ENCODE measurements around the gene CXCR4. TPM values are rescaled to one million over a fixed set of nuclear protein-coding genes. Genes with fewer than 3 reads are reported as not detected.
A peak's percentile ranks its signal among the peaks of the same experiment; 100 is the strongest.

Gene CXCR4
- 29.2 TPM for total RNA-seq

- Histone ChIP-seq H3K4me3 (ENCODE audit: low read length in 3 of 3) (peak within 1 kb of the TSS; percentile 68 to 77 (median 76)), H3K36me3 (ENCODE audit: control insufficient read depth in 3 of 3, insufficient read depth in 3 of 3, low read length in 3 of 3) (no peaks in the 10 kb centered on the region), H3K4me1 (ENCODE audit: control insufficient read depth in 3 of 3, insufficient read depth in 3 of 3, low read length in 3 of 3) (peaks cover 23 to 33% (median 26%) of the 10 kb centered on the region in 3 donors), H3K27ac (ENCODE audit: low read depth, low read length) (peak within 1 kb of the TSS; percentile 58), H3K9me3 (ENCODE audit: control insufficient read depth in 3 of 3, low read length in 3 of 3) (no peaks in the 10 kb centered on the region), H3K9ac (ENCODE audit: low read depth in 1 of 3, low read length in 3 of 3) (peak within 1 kb of the TSS; percentile 40 to 65 (median 64)), H3K27me3 (ENCODE audit: control insufficient read depth in 3 of 3, insufficient read depth in 3 of 3, low read length in 3 of 3) (peaks cover 34 to 65% (median 50%) of the 10 kb centered on the region in 3 donors)
Observed at GRCh38 chr2:136117909-136118818, at the start of gene CXCR4. Gene CXCR4 (minus strand): TSS chr2:136118149. CDS start chr2:136118060, 89 bp downstream.

- Histone ChIP-seq H3K36me3 (ENCODE audit: control insufficient read depth in 3 of 3, insufficient read depth in 3 of 3, low read length in 3 of 3) (no peaks in the 10 kb centered on the region), H3K27me3 (ENCODE audit: control insufficient read depth in 3 of 3, insufficient read depth in 3 of 3, low read length in 3 of 3) (no peaks in the 10 kb centered on the region), H3K9me3 (ENCODE audit: control insufficient read depth in 3 of 3, low read length in 3 of 3) (no peaks in the 10 kb centered on the region), H3K4me3 (ENCODE audit: low read length in 3 of 3) (no peak overlapping the region), H3K9ac (ENCODE audit: low read depth in 1 of 3, low read length in 3 of 3) (no peak overlapping the region), H3K4me1 (ENCODE audit: control insufficient read depth in 3 of 3, insufficient read depth in 3 of 3, low read length in 3 of 3) (no peaks in the 10 kb centered on the region), H3K27ac (ENCODE audit: low read depth, low read length) (no peak overlapping the region)
Observed at GRCh38 chr2:136164280-136164776, 46.4 kb upstream of the CXCR4 start.

DNA sequence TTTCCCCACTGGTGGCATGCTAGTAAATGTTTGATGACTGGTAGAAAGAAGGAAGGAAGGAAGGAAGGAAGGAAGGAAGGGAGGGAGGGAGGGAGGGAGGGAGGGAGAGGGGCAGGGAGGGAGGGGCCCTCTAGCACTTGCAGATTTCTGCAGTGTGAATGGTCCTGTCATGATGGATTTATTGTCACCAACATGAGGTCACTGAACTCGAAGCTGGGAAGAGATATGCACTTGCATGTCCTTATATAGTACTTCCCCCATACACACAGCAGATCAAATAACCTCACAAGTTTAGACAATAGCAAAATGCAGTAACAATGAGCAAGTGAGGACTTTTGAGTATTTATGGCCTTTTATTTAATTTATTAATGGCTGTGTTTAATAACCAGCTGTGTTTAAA is 44.5 kb upstream of the CXCR4 start:
- Histone ChIP-seq H3K4me1 (ENCODE audit: control insufficient read depth in 3 of 3, insufficient read depth in 3 of 3, low read length in 3 of 3) (no peaks in the 10 kb centered on the region), H3K36me3 (ENCODE audit: control insufficient read depth in 3 of 3, insufficient read depth in 3 of 3, low read length in 3 of 3) (no peaks in the 10 kb centered on the region), H3K9me3 (ENCODE audit: control insufficient read depth in 3 of 3, low read length in 3 of 3) (no peaks in the 10 kb centered on the region), H3K4me3 (ENCODE audit: low read length in 3 of 3) (no peak overlapping the region), H3K9ac (ENCODE audit: low read depth in 1 of 3, low read length in 3 of 3) (no peak overlapping the region), H3K27ac (ENCODE audit: low read depth, low read length) (no peak overlapping the region), H3K27me3 (ENCODE audit: control insufficient read depth in 3 of 3, insufficient read depth in 3 of 3, low read length in 3 of 3) (no peaks in the 10 kb centered on the region)

DNA sequence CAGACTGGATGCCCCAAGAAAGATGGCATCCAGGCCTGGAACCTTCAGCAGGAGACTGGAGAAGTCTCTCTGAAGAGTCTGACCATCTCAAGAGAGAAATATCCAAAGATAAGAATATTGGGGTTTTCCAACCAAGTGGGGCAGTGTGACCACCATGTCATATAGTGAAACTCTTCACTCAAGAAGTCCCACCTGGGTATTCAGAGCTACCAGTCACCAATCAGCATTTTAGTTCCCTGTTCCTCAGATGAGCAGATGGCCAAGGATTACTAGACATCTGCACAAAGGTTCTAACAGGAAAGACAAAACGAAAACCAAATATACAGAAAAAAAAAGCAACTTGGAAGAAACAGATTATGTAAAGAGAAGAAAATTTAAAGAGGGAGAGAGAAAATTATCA is 38.5 kb upstream of the CXCR4 start:
- Histone ChIP-seq H3K36me3 (ENCODE audit: control insufficient read depth in 3 of 3, insufficient read depth in 3 of 3, low read length in 3 of 3) (no peaks in the 10 kb centered on the region), H3K27ac (ENCODE audit: low read depth, low read length) (no peak overlapping the region), H3K9me3 (ENCODE audit: control insufficient read depth in 3 of 3, low read length in 3 of 3) (no peaks in the 10 kb centered on the region), H3K27me3 (ENCODE audit: control insufficient read depth in 3 of 3, insufficient read depth in 3 of 3, low read length in 3 of 3) (no peaks in the 10 kb centered on the region), H3K4me1 (ENCODE audit: control insufficient read depth in 3 of 3, insufficient read depth in 3 of 3, low read length in 3 of 3) (no peaks in the 10 kb centered on the region), H3K9ac (ENCODE audit: low read depth in 1 of 3, low read length in 3 of 3) (no peak overlapping the region), H3K4me3 (ENCODE audit: low read length in 3 of 3) (no peak overlapping the region)

- Histone ChIP-seq H3K4me1 (ENCODE audit: control insufficient read depth in 3 of 3, insufficient read depth in 3 of 3, low read length in 3 of 3) (no peaks in the 10 kb centered on the region), H3K36me3 (ENCODE audit: control insufficient read depth in 3 of 3, insufficient read depth in 3 of 3, low read length in 3 of 3) (no peaks in the 10 kb centered on the region), H3K27me3 (ENCODE audit: control insufficient read depth in 3 of 3, insufficient read depth in 3 of 3, low read length in 3 of 3) (peaks cover 0 to 1% (median 0%) of the 10 kb centered on the region in 3 donors), H3K27ac (ENCODE audit: low read depth, low read length) (no peak overlapping the region), H3K9me3 (ENCODE audit: control insufficient read depth in 3 of 3, low read length in 3 of 3) (no peaks in the 10 kb centered on the region), H3K9ac (ENCODE audit: low read depth in 1 of 3, low read length in 3 of 3) (no peak overlapping the region), H3K4me3 (ENCODE audit: low read length in 3 of 3) (no peak overlapping the region)
Observed at GRCh38 chr2:136154384-136154783, 36.4 kb upstream of the CXCR4 start.

DNA sequence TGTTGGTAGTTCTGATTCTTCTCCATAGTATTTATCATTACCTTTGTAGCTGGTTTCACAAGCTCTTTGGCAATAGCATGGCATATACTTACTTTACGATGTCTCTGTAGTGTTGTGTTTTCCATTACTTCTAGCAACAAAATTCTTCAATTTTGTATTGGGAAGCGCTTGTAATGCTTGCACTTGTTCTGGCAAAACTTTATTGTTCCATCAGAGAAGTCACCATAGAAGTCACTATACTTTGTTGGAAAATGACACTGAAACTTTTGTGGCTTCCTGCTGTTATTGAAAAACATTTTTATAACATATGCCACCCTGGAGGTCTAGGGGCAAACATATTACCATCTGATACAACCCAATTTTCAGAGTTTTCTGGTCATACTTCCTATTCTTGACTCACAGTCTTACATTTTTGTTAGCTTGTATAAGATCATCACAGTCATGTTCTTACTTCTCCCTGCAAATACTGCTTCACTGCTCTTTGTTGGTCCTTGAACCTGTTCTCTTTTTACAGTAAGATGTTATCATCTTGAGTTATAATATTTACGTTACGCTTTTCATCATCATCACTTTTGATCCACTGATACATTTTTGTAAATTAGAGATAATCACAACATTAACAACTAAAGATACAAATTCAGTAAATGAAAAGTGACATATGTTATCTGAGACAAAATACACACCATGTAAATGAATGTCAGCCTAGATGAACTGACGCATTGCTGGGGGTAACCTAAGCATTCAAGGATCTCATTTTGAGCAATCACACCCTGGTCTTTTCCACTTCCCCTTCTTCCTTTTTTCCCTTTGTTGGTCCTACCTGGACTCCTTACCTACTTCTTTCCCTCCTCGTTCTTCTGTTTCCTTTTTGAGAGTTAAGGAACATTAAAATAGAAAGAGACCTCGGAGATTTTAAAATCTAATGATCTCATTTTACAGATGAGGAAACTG is 33.3 kb upstream of the CXCR4 start:
- Histone ChIP-seq H3K4me1 (ENCODE audit: control insufficient read depth in 3 of 3, insufficient read depth in 3 of 3, low read length in 3 of 3) (no peaks in the 10 kb centered on the region), H3K4me3 (ENCODE audit: low read length in 3 of 3) (no peak overlapping the region), H3K36me3 (ENCODE audit: control insufficient read depth in 3 of 3, insufficient read depth in 3 of 3, low read length in 3 of 3) (no peaks in the 10 kb centered on the region), H3K27ac (ENCODE audit: low read depth, low read length) (no peak overlapping the region), H3K9ac (ENCODE audit: low read depth in 1 of 3, low read length in 3 of 3) (no peak overlapping the region), H3K27me3 (ENCODE audit: control insufficient read depth in 3 of 3, insufficient read depth in 3 of 3, low read length in 3 of 3) (peaks cover 0 to 4% (median 0%) of the 10 kb centered on the region in 3 donors), H3K9me3 (ENCODE audit: control insufficient read depth in 3 of 3, low read length in 3 of 3) (no peaks in the 10 kb centered on the region)

- H3K4me3 ChIP-seq (ENCODE audit: low read length in 3 of 3) = no peak overlapping the region
- H3K36me3 ChIP-seq (ENCODE audit: control insufficient read depth in 3 of 3, insufficient read depth in 3 of 3, low read length in 3 of 3) = no peaks in the 10 kb centered on the region
- no peak overlapping the region for H3K9ac ChIP-seq (ENCODE audit: low read depth in 1 of 3, low read length in 3 of 3)
- H3K27me3 ChIP-seq (ENCODE audit: control insufficient read depth in 3 of 3, insufficient read depth in 3 of 3, low read length in 3 of 3) = peaks cover 0 to 4% (median 0%) of the 10 kb centered on the region in 3 donors
- no peaks in the 10 kb centered on the region for H3K9me3 ChIP-seq (ENCODE audit: control insufficient read depth in 3 of 3, low read length in 3 of 3)
- no peaks in the 10 kb centered on the region for H3K4me1 ChIP-seq (ENCODE audit: control insufficient read depth in 3 of 3, insufficient read depth in 3 of 3, low read length in 3 of 3)
- H3K27ac ChIP-seq (ENCODE audit: low read depth, low read length) = no peak overlapping the region
Observed at GRCh38 chr2:136149011-136149410, 31.1 kb upstream of the CXCR4 start.

- no peak overlapping the region for H3K9ac ChIP-seq (ENCODE audit: low read depth in 1 of 3, low read length in 3 of 3)
- H3K27me3 ChIP-seq (ENCODE audit: control insufficient read depth in 3 of 3, insufficient read depth in 3 of 3, low read length in 3 of 3) = peaks cover 0 to 4% (median 0%) of the 10 kb centered on the region in 3 donors
- no peak overlapping the region for H3K27ac ChIP-seq (ENCODE audit: low read depth, low read length)
- H3K36me3 ChIP-seq (ENCODE audit: control insufficient read depth in 3 of 3, insufficient read depth in 3 of 3, low read length in 3 of 3) = no peaks in the 10 kb centered on the region
- H3K4me1 ChIP-seq (ENCODE audit: control insufficient read depth in 3 of 3, insufficient read depth in 3 of 3, low read length in 3 of 3) = no peaks in the 10 kb centered on the region
- H3K9me3 ChIP-seq (ENCODE audit: control insufficient read depth in 3 of 3, low read length in 3 of 3) = no peaks in the 10 kb centered on the region
- no peak overlapping the region for H3K4me3 ChIP-seq (ENCODE audit: low read length in 3 of 3)
Observed at GRCh38 chr2:136146564-136146963, 28.6 kb upstream of the CXCR4 start.

- H3K4me3 ChIP-seq (ENCODE audit: low read length in 3 of 3) = no peak overlapping the region
- H3K36me3 ChIP-seq (ENCODE audit: control insufficient read depth in 3 of 3, insufficient read depth in 3 of 3, low read length in 3 of 3) = no peaks in the 10 kb centered on the region
- no peak overlapping the region for H3K27ac ChIP-seq (ENCODE audit: low read depth, low read length)
- no peaks in the 10 kb centered on the region for H3K27me3 ChIP-seq (ENCODE audit: control insufficient read depth in 3 of 3, insufficient read depth in 3 of 3, low read length in 3 of 3)
- no peak overlapping the region for H3K9ac ChIP-seq (ENCODE audit: low read depth in 1 of 3, low read length in 3 of 3)
- H3K9me3 ChIP-seq (ENCODE audit: control insufficient read depth in 3 of 3, low read length in 3 of 3) = no peaks in the 10 kb centered on the region
- no peaks in the 10 kb centered on the region for H3K4me1 ChIP-seq (ENCODE audit: control insufficient read depth in 3 of 3, insufficient read depth in 3 of 3, low read length in 3 of 3)
Observed at GRCh38 chr2:136143603-136144451, 25.9 kb upstream of the CXCR4 start.

Data from skeletal muscle tissue (tissue), 4 donors.